GM10248 (cell line): ENCODE data around the gene ZNF784.

Source experiments
- CTCF ChIA-PET: fragments of 300-600 bp; sonication (Branson Sonifier 250); formaldehyde crosslinking; extraction: SDS; loops from one replicate; lab custom pipeline; 2021; ENCODE audit warnings: antibody characterized with exemption; lab: Yijun Ruan, JAX
- POLR2A ChIA-PET: fragments of 350-650 bp; sonication (Branson Sonifier 250); formaldehyde crosslinking; extraction: SDS; loops from one replicate; lab custom pipeline; 2020; ENCODE audit warnings: antibody characterized with exemption; lab: Yijun Ruan, JAX
- DNase-seq: peaks from one replicate; pipeline ENCODE4 v3.0.0; 2012; ENCODE audit errors: extremely low spot score
- TF ChIP-seq, protein P1 (sequence below): IDR thresholded peaks from 2 replicates; pipeline ENCODE4 v1.5.1; 2012; ENCODE audit warnings: mild to moderate bottlenecking, low read depth; ENCODE audit errors: extremely low read depth, missing control alignments, control extremely low read depth

Gene ZNF784

DNA sequence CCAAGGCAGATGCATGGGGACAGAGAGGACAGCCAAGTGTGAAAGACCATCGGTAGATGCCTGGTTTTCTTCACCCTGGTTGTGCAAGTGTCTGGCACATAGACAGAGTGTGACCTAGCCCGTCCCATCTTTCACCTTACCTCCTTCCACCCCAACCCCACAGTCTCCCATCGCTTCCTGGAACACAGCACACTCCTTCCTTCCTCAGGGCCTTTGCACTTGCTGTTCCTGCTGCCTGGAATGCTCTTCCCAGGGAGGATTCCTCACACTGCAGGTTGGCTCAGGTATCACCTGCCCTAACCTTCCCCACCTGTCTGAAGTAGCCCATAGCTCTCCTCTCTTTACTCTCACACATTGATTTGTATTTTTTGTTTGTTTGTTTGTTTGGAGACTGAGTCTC lies 28.1 kb downstream of the ZNF784 start:
- TF ChIP-seq, protein P1, sequence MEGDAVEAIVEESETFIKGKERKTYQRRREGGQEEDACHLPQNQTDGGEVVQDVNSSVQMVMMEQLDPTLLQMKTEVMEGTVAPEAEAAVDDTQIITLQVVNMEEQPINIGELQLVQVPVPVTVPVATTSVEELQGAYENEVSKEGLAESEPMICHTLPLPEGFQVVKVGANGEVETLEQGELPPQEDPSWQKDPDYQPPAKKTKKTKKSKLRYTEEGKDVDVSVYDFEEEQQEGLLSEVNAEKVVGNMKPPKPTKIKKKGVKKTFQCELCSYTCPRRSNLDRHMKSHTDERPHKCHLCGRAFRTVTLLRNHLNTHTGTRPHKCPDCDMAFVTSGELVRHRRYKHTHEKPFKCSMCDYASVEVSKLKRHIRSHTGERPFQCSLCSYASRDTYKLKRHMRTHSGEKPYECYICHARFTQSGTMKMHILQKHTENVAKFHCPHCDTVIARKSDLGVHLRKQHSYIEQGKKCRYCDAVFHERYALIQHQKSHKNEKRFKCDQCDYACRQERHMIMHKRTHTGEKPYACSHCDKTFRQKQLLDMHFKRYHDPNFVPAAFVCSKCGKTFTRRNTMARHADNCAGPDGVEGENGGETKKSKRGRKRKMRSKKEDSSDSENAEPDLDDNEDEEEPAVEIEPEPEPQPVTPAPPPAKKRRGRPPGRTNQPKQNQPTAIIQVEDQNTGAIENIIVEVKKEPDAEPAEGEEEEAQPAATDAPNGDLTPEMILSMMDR, result no peak
- CTCF ChIA-PET, result interaction anchor here (1.4 to 2.0 kb wide), 2 partner anchors 10 to 36 kb away, joined by 6 to 9 read pairs; partner anchors contain the start of gene ZNF865
- no peak for DNase-seq
- POLR2A ChIA-PET, result no interaction called here

GRCh38 chr19:55594996-55595545 lies 29.3 kb downstream of the ZNF784 start:
- ChIA-PET POLR2A (no interaction called here), CTCF (interaction anchor here (1.4 to 2.0 kb wide), 2 partner anchors 11 to 37 kb away, joined by 6 to 9 read pairs; partner anchors contain the start of gene ZNF865)
- DNase-seq, result no peak
- TF ChIP-seq, protein P1, result no peak

- ChIA-PET CTCF (interaction anchor here (1.0 to 1.7 kb wide), 3 partner anchors 13 to 61 kb away, joined by 3 to 6 read pairs (median 4); partner anchors contain the start of gene ZNF865), POLR2A (no interaction called here)
- no peak for DNase-seq
- TF ChIP-seq, protein P1, result no peak
Observed at GRCh38 chr19:55593096-55593772, 31.1 kb downstream of the ZNF784 start.

- CTCF ChIA-PET, result interaction anchor here (1.7 kb wide), 1 partner anchor 13 kb away, joined by 6 read pairs; the partner anchor contains the start of gene ZNF865
- POLR2A ChIA-PET, result no interaction called here
Observed at GRCh38 chr19:55592391-55593090, 31.8 kb downstream of the ZNF784 start.

DNA sequence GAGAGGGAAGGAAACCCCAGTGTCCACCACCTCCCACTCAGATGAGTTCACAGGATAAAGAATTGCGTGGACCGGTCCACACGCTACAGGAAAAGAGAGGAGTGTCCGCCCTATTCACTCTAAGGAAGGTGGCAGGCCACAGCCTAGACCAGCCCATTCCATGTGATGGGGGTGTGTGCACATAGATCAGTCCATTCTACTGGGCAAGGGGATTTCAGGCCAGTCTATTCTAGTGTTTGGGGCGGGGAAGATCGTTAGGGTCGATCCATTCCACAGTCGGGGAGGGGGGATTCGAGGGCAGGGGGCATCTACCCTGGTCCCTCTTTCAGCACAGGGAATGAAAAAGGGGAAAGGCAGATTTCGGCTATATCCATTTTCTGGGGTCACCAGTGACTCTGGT lies 32.8 kb downstream of the ZNF784 start:
- ChIA-PET POLR2A (no interaction called here), CTCF (no interaction called here)
- DNase-seq, result no peak
- TF ChIP-seq, protein P1, result no peak

More at GRCh38 chr19:55592391-55593090, 31.8 kb downstream of the ZNF784 start:
- no peak for DNase-seq
- TF ChIP-seq, protein P1, result no peak

DNA sequence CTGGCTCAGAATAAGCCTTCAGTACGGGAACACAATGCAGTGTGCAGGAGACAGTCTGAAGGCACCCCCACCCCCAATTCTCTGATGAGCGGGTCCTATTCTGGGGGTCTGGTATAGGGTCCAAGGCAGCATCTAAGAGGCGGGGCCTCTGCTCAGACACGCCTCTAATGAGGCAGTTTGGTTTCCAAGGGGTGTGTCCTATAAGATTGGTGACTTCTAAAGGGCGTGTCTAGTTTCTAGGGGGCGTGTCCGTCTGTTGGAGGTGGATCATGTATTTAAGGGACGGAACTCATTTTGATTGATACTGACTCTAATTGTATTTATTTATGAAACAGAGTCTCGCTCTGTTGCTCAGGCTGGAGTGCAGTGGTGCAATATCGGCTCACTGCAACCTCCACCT lies 33.7 kb downstream of the ZNF784 start:
- ChIA-PET CTCF (no interaction called here), POLR2A (no interaction called here)
- no peak for DNase-seq

More for the DNA sequence above, 33.7 kb downstream of the ZNF784 start:
- TF ChIP-seq, protein P1, result no peak
